ENCODE results near the gene FAM240B.

The FAM240B gene

DNA sequence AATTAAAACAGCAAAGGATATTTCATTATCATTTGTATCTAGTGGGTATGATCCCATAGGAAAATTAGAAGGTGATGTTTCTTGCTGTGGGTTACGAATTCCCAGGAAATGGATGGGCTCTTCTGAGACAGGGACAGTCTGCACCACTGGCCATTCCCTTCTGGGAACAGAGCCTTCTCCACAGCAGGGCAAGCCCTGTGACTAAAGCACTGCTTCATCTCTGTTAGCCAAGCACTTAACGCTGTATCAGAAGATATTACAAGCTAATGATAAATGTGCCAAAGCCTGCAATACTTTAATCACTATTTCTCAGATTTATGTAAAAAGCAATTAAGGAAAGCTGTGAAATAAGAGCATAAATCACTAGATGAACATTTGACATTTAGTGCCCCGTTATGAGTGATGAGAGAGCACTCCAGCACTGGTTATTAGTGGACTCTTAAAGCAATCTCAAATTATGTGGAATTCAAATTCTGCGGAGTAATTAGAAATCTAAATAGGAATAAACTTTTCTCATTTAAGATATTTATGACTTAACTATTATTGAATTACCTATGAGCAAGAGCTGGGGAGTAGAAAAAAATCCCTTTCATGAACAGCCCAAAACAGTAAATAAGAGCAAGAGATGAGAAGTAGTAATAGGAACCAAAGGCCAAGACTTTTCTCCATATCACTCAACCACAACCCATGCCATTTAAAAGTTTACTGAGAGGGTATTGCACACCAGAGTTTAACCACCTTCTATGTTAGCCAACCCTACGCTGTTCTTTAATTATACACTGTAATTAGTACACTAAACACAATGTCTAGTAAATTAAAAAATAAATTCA, 49.2 kb downstream of the FAM240B start:
- Histone ChIP-seq H3K27ac (no peak overlapping the region), H3K4me3 (IDR thresholded peaks at IDR 0.05; ENCODE audit: insufficient read depth, low read depth, low read length) (no peak overlapping the region), H3K4me2 (no peak overlapping the region), H3K27me3 (ENCODE audit: insufficient read depth, low read depth) (no peaks in the 10 kb centered on the region), H2AFZ (ENCODE audit: low read depth) (no peak overlapping the region), H3K36me3 (ENCODE audit: insufficient read depth) (no peaks in the 10 kb centered on the region), H3K79me2 (ENCODE audit: insufficient read depth, low read depth) (no peaks in the 10 kb centered on the region), H3K9ac (no peak overlapping the region), H3K4me1 (ENCODE audit: low read depth, poor library complexity, severe bottlenecking) (peaks cover 6% of the 10 kb centered on the region), H4K20me1 (ENCODE audit: insufficient read depth) (no peaks in the 10 kb centered on the region)
- no peak for TF ChIP-seq CTCF (conservative IDR thresholded peaks at IDR 0.05; ENCODE audit: low read depth, low read length)

DNA sequence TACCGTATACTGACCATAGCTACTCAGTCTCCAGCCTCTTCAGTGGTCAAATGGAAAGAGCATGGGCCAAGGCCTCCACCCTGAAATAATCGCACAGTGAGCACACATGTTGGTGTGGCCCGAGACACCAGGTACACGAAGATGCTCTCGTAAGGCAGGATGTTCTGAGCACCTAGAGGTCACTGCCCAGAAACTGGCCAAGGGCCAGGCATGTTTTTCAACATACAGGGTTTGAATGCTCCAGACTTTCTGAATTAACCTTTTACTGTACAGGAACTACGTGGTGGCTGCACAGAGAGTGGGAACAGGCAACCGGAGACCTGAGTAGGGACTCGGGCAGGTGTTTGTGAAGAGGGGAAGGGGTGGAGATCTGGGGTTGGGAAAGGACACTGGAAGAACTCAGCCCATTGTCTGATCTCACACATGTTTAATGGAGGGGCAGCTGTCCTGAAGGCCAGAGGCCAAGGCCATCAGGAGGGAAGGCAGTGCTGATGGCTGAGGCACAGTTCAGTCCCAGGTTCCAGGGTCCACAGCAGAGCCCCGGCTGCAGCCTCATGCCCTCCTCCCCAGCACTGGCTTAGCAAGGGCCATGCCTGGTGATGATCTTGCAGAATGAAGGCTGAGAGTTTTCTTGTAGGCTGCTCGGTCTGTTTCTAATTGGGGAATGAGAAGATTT, 51.0 kb downstream of the FAM240B start:
- H3K27ac ChIP-seq, result no peak overlapping the region
- H4K20me1 ChIP-seq (ENCODE audit: insufficient read depth), result no peaks in the 10 kb centered on the region
- H2AFZ ChIP-seq (ENCODE audit: low read depth), result no peak overlapping the region
- no peaks in the 10 kb centered on the region for H3K36me3 ChIP-seq (ENCODE audit: insufficient read depth)
- no peak for TF ChIP-seq CTCF (conservative IDR thresholded peaks at IDR 0.05; ENCODE audit: low read depth, low read length)
- no peaks in the 10 kb centered on the region for H3K79me2 ChIP-seq (ENCODE audit: insufficient read depth, low read depth)
- H3K9ac ChIP-seq, result no peak overlapping the region
- H3K4me3 ChIP-seq (IDR thresholded peaks at IDR 0.05; ENCODE audit: insufficient read depth, low read depth, low read length), result no peak overlapping the region
- no peaks in the 10 kb centered on the region for H3K27me3 ChIP-seq (ENCODE audit: insufficient read depth, low read depth)
- no peak overlapping the region for H3K4me2 ChIP-seq
- peaks cover 6% of the 10 kb centered on the region for H3K4me1 ChIP-seq (ENCODE audit: low read depth, poor library complexity, severe bottlenecking)

GRCh38 chr9:38662763-38663593, 57.0 kb downstream of the FAM240B start:
- TF ChIP-seq CTCF (conservative IDR thresholded peaks at IDR 0.05; ENCODE audit: low read depth, low read length), result no peak
- no peak overlapping the region for H3K4me3 ChIP-seq (IDR thresholded peaks at IDR 0.05; ENCODE audit: insufficient read depth, low read depth, low read length)
- H3K27ac ChIP-seq, result no peak overlapping the region
- no peak overlapping the region for H3K4me2 ChIP-seq
- no peaks in the 10 kb centered on the region for H3K36me3 ChIP-seq (ENCODE audit: insufficient read depth)
- no peak overlapping the region for H3K9ac ChIP-seq
- no peaks in the 10 kb centered on the region for H3K27me3 ChIP-seq (ENCODE audit: insufficient read depth, low read depth)
- no peaks in the 10 kb centered on the region for H3K4me1 ChIP-seq (ENCODE audit: low read depth, poor library complexity, severe bottlenecking)
- no peaks in the 10 kb centered on the region for H3K79me2 ChIP-seq (ENCODE audit: insufficient read depth, low read depth)
- H2AFZ ChIP-seq (ENCODE audit: low read depth), result no peak overlapping the region
- no peaks in the 10 kb centered on the region for H4K20me1 ChIP-seq (ENCODE audit: insufficient read depth)

DNA sequence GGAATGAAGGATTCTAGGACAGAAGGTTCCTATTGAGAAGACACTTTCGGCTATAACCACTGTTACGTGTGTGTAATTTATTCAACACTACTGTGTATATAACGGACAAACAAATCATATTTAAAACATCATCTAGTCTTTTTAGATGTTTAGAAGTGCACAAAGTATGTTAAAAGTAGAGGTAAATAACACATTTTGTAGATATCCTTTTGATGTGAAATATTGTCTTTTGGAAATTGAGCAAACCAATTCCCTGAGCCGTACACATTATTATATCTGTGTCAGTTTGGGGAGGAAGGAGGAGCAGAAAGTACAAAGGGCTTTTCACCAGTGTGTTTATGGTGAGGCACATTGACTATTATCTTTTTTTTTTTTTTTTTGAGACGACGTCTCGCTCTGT, 60.4 kb downstream of the FAM240B start:
- Histone ChIP-seq H3K79me2 (ENCODE audit: insufficient read depth, low read depth) (no peaks in the 10 kb centered on the region), H3K4me3 (IDR thresholded peaks at IDR 0.05; ENCODE audit: insufficient read depth, low read depth, low read length) (no peak overlapping the region), H2AFZ (ENCODE audit: low read depth) (no peak overlapping the region), H3K4me2 (no peak overlapping the region), H3K9ac (no peak overlapping the region), H3K36me3 (ENCODE audit: insufficient read depth) (no peaks in the 10 kb centered on the region), H3K4me1 (ENCODE audit: low read depth, poor library complexity, severe bottlenecking) (no peaks in the 10 kb centered on the region), H3K27me3 (ENCODE audit: insufficient read depth, low read depth) (no peaks in the 10 kb centered on the region), H3K27ac (no peak overlapping the region), H4K20me1 (ENCODE audit: insufficient read depth) (no peaks in the 10 kb centered on the region)
- no peak for TF ChIP-seq CTCF (conservative IDR thresholded peaks at IDR 0.05; ENCODE audit: low read depth, low read length)
